ENCODE data around the gene KCNT2. TPM values are rescaled to one million over a fixed set of nuclear protein-coding genes. Genes with fewer than 3 reads are reported as not detected.

KCNT2 gene
- polyA plus RNA-seq, 2 of the 4 experiments (the other 2 are of a cell fraction): 0.14 to 1.7 TPM

- FAIRE-seq (no peak), DNase-seq (ENCODE audit: low read depth in 1 of 2, low spot score in 1 of 2) (no peak), ATAC-seq (no peak)
- peaks cover 12% of the 10 kb centered on the region; the same call in 2 of the 3 replicates for H3K4me1 ChIP-seq
- no peak overlapping the region for H3K4me3 ChIP-seq
- no peak overlapping the region for H3K4me2 ChIP-seq
- H3K27ac ChIP-seq: no peak overlapping the region
- no peaks in the 10 kb centered on the region for H3K9me3 ChIP-seq
- TF ChIP-seq CBX8 (IDR thresholded peaks at IDR 0.05) (no peak), CEBPB (IDR thresholded peaks at IDR 0.05) (peak in 1 of 2 experiments; percentile 6; a peak in 1 of 4 replicates)
- CTCF ChIA-PET: no interaction called here
- POLR2A ChIA-PET: no interaction called here
- WGBS (ENCODE audit: missing lambda C conversion rate): 97% methylated on average over 2 of the region's 2 CpGs
Measured at GRCh38 chr1:196462086-196462485, 146.2 kb downstream of the KCNT2 start.

- H3K9me3 ChIP-seq: no peaks in the 10 kb centered on the region
- no peak overlapping the region for H3K27ac ChIP-seq
- ATAC-seq (no peak), DNase-seq (ENCODE audit: low read depth in 1 of 2, low spot score in 1 of 2) (no peak), FAIRE-seq (no peak)
- POLR2A ChIA-PET: no interaction called here
- no peak overlapping the region for H3K4me3 ChIP-seq
- no peak for TF ChIP-seq CBX8 (IDR thresholded peaks at IDR 0.05)
- no peak for TF ChIP-seq FOXS1 (CRISPR knock-in tag; IDR thresholded peaks at IDR 0.05)
- no peak for TF ChIP-seq BHLHE40 (IDR thresholded peaks at IDR 0.05; ENCODE audit: low read depth, low read length)
- no peak for TF ChIP-seq FOSL2 (IDR thresholded peaks at IDR 0.05)
- TF ChIP-seq FOSL2 (CRISPR knock-in tag; IDR thresholded peaks at IDR 0.05): no peak
- TF ChIP-seq EP300 (IDR thresholded peaks at IDR 0.05): no peak
- no peak for TF ChIP-seq HMGXB4 (CRISPR knock-in tag; IDR thresholded peaks at IDR 0.05; ENCODE audit: borderline replicate concordance)
- TF ChIP-seq NFE2L2 (conservative IDR thresholded peaks at IDR 0.05; ENCODE audit: low read length): no peak
- no peak for TF ChIP-seq RAD21 (conservative IDR thresholded peaks at IDR 0.05 in 1 of 2, IDR thresholded peaks at IDR 0.05 in 1 of 2)
- no peak for TF ChIP-seq PHF8 (IDR thresholded peaks at IDR 0.05; ENCODE audit: borderline replicate concordance, low read depth)
- no peak for TF ChIP-seq CBX2 (IDR thresholded peaks at IDR 0.05; ENCODE audit: borderline replicate concordance, low read depth)
- TF ChIP-seq RCOR1 (IDR thresholded peaks at IDR 0.05; ENCODE audit: low read depth, low read length): no peak
- TF ChIP-seq ATOH8 (CRISPR knock-in tag; IDR thresholded peaks at IDR 0.05; ENCODE audit: low read depth): no peak
- TF ChIP-seq ZNF302 (CRISPR knock-in tag; IDR thresholded peaks at IDR 0.05): no peak
- no peak for TF ChIP-seq MAZ (IDR thresholded peaks at IDR 0.05; ENCODE audit: borderline replicate concordance, low read depth, low read length)
- TF ChIP-seq EHF (CRISPR knock-in tag; IDR thresholded peaks at IDR 0.05): no peak
- TF ChIP-seq CTCF (IDR thresholded peaks at IDR 0.05): no peak
- TF ChIP-seq ZC3H11A (IDR thresholded peaks at IDR 0.05): no peak
- no peak for TF ChIP-seq MAFK (IDR thresholded peaks at IDR 0.05; ENCODE audit: partially characterized antibody)
- WGBS (ENCODE audit: missing lambda C conversion rate): 69% methylated on average over 3 of the region's 3 CpGs
- no peak overlapping the region for H3K4me2 ChIP-seq
- peaks cover 9% of the 10 kb centered on the region; the same call in 2 of the 3 replicates for H3K4me1 ChIP-seq
- CTCF ChIA-PET: no interaction called here
Measured at GRCh38 chr1:196461521-196461920, 146.7 kb downstream of the KCNT2 start.

GRCh38 chr1:196459383-196459782, 148.9 kb downstream of the KCNT2 start:
- ChIA-PET CTCF (no interaction called here), POLR2A (no interaction called here)
- no peak for TF ChIP-seq MAFK (IDR thresholded peaks at IDR 0.05; ENCODE audit: partially characterized antibody)
- no peak for TF ChIP-seq HDAC2 (IDR thresholded peaks at IDR 0.05)
- no peak for TF ChIP-seq PHF8 (IDR thresholded peaks at IDR 0.05; ENCODE audit: borderline replicate concordance, low read depth)
- no peak for TF ChIP-seq EP300 (IDR thresholded peaks at IDR 0.05)
- no peak for TF ChIP-seq ZSCAN20 (CRISPR knock-in tag; IDR thresholded peaks at IDR 0.05)
- TF ChIP-seq FOSL2 (IDR thresholded peaks at IDR 0.05): no peak
- TF ChIP-seq FOSL2 (CRISPR knock-in tag; IDR thresholded peaks at IDR 0.05): no peak
- TF ChIP-seq CBX2 (IDR thresholded peaks at IDR 0.05; ENCODE audit: borderline replicate concordance, low read depth): no peak
- no peak for TF ChIP-seq TP53 (CRISPR knock-in tag; IDR thresholded peaks at IDR 0.05)
- TF ChIP-seq ATOH8 (CRISPR knock-in tag; IDR thresholded peaks at IDR 0.05; ENCODE audit: low read depth): no peak
- no peak for TF ChIP-seq EHF (CRISPR knock-in tag; IDR thresholded peaks at IDR 0.05)
- TF ChIP-seq ELK1 (IDR thresholded peaks at IDR 0.05; ENCODE audit: low read depth, low read length): no peak
- no peak for TF ChIP-seq RARB (CRISPR knock-in tag; IDR thresholded peaks at IDR 0.05)
- no peak for TF ChIP-seq USF2 (IDR thresholded peaks at IDR 0.05)
- TF ChIP-seq CEBPB (IDR thresholded peaks at IDR 0.05): no peak
- DNase-seq (ENCODE audit: low read depth in 1 of 2, low spot score in 1 of 2): no peak
- WGBS (ENCODE audit: missing lambda C conversion rate): 97% methylated on average over 1 of the region's 1 CpG
- Histone ChIP-seq H3K4me1 (no peaks in the 10 kb centered on the region), H3K27ac (no peak overlapping the region), H3K4me2 (no peak overlapping the region), H3K9me3 (no peaks in the 10 kb centered on the region), H3K4me3 (no peak overlapping the region)
- FAIRE-seq: no peak
- no peak for ATAC-seq

Data from A549 (cell line).